ENCODE results near the gene HELZ. TPM values are rescaled to one million over a fixed set of nuclear protein-coding genes. Genes with fewer than 3 reads are reported as not detected.

The HELZ gene
- total RNA-seq, 1 experiment from 2014 or later = 31.3 TPM

GRCh38 chr17:67180275-67180674, 64.7 kb downstream of the HELZ start:
- no peaks in the 10 kb centered on the region for H3K79me2 ChIP-seq (ENCODE audit: low read length)
- H2AFZ ChIP-seq (ENCODE audit: low read length) = no peak overlapping the region
- intact Hi-C loops (cut with micrococcal nuclease) = no loop called here
- DNase-seq (no peak), ATAC-seq (no peak)
- TF ChIP-seq EZH2phosphoT487 (IDR thresholded peaks at IDR 0.05; ENCODE audit: borderline replicate concordance, low read length) = no peak
- TF ChIP-seq CTCF (conservative IDR thresholded peaks at IDR 0.05; ENCODE audit: low read depth, low read length) = no peak
- H3K27ac ChIP-seq (ENCODE audit: low read length) = no peak overlapping the region
- ChIA-PET POLR2A (ENCODE audit: unreplicated experiment) (no interaction called here), CTCF (no interaction called here)
- H3K36me3 ChIP-seq (ENCODE audit: low read depth, low read length) = peaks cover 5% of the 10 kb centered on the region; the same call in 1 of the 2 replicates
- BruUV-seq (replicated peaks) = no TSS peak
- H3K4me1 ChIP-seq (ENCODE audit: insufficient read depth, low read length) = no peaks in the 10 kb centered on the region
- H3F3A ChIP-seq (ENCODE audit: low read length, unreplicated experiment) = no peaks in the 10 kb centered on the region
- H3K27me3 ChIP-seq (ENCODE audit: low read length) = no peaks in the 10 kb centered on the region
- no peaks in the 10 kb centered on the region for H3K9me2 ChIP-seq (replicated peaks; ENCODE audit: low read length)
- no peaks in the 10 kb centered on the region for H3K9me3 ChIP-seq (ENCODE audit: low read length)
- no peak overlapping the region for H3K4me2 ChIP-seq (ENCODE audit: low read length)
- H3K4me3 ChIP-seq (ENCODE audit: low read length) = no peak overlapping the region
- no peak overlapping the region for H3K9ac ChIP-seq (ENCODE audit: low read length)
- no peaks in the 10 kb centered on the region for H4K20me1 ChIP-seq (ENCODE audit: low read length)

DNA sequence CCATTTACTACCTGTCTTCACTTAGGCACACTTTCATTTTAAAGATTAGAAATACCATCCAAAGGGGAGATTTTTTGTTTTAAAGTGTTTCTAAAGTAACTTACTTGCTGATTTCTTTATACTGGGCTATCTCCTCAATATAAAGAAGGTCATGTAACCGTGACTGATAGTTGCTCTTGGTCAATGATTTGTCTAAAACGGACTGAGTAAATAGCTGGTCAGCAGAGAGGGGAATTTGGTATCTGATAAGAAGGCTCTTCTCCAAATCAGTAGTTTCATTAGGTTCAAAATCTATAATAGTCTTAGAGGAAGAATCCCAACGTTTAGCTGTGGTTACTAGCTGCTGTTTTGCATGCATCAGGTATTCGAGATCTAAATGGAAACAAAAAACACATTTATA, 66.4 kb downstream of the HELZ start:
- no peak for TF ChIP-seq CTCF (conservative IDR thresholded peaks at IDR 0.05; ENCODE audit: low read depth, low read length)
- TF ChIP-seq EZH2 (IDR thresholded peaks at IDR 0.05; ENCODE audit: low read length, unreplicated experiment) = no peak
- no peak for TF ChIP-seq EZH2phosphoT487 (IDR thresholded peaks at IDR 0.05; ENCODE audit: borderline replicate concordance, low read length)
- no peak overlapping the region for H3K4me2 ChIP-seq (ENCODE audit: low read length)
- ChIA-PET POLR2A (ENCODE audit: unreplicated experiment) (no interaction called here), CTCF (no interaction called here)
- peaks cover 5% of the 10 kb centered on the region; the same call in 1 of the 2 replicates for H3K36me3 ChIP-seq (ENCODE audit: low read depth, low read length)
- no peaks in the 10 kb centered on the region for H3K9me3 ChIP-seq (ENCODE audit: low read length)
- H3K9me2 ChIP-seq (replicated peaks; ENCODE audit: low read length) = no peaks in the 10 kb centered on the region
- no peak for DNase-seq
- H3K4me3 ChIP-seq (ENCODE audit: low read length) = no peak overlapping the region
- no peaks in the 10 kb centered on the region for H3K27me3 ChIP-seq (ENCODE audit: low read length)
- H3K79me2 ChIP-seq (ENCODE audit: low read length) = no peaks in the 10 kb centered on the region
- no peaks in the 10 kb centered on the region for H3F3A ChIP-seq (ENCODE audit: low read length, unreplicated experiment)
- H4K20me1 ChIP-seq (ENCODE audit: low read length) = no peaks in the 10 kb centered on the region
- H2AFZ ChIP-seq (ENCODE audit: low read length) = no peak overlapping the region
- no TSS peak for BruUV-seq (replicated peaks)
- no peak overlapping the region for H3K9ac ChIP-seq (ENCODE audit: low read length)
- H3K27ac ChIP-seq (ENCODE audit: low read length) = no peak overlapping the region
- no peak for ATAC-seq
- H3K4me1 ChIP-seq (ENCODE audit: insufficient read depth, low read length) = no peaks in the 10 kb centered on the region
- intact Hi-C loops (cut with micrococcal nuclease) = no loop called here

DNA sequence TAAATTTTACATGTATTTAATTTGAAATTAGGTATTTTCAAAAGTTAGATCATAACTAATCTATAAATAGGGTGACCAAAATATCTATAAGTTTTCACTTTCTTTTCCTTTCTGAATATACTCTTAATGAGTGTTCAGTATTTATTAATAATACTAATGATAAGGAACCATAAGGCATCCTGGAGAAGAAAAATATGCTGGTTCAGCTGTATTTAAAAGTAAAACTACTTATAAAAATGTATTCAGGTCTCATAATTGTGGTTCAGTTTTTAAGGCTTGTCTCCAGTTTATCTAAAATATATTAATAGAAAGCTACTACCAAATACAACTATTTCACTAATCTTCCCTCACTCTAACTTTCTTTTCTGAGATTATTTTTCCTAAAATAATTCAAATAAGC, 67.3 kb downstream of the HELZ start:
- H3K9me3 ChIP-seq (ENCODE audit: low read length) = no peaks in the 10 kb centered on the region
- no peak for TF ChIP-seq CTCF (conservative IDR thresholded peaks at IDR 0.05; ENCODE audit: low read depth, low read length)
- no peak for TF ChIP-seq EZH2 (IDR thresholded peaks at IDR 0.05; ENCODE audit: low read length, unreplicated experiment)
- no peak for TF ChIP-seq EZH2phosphoT487 (IDR thresholded peaks at IDR 0.05; ENCODE audit: borderline replicate concordance, low read length)
- no peak overlapping the region for H3K27ac ChIP-seq (ENCODE audit: low read length)
- H3K79me2 ChIP-seq (ENCODE audit: low read length) = no peaks in the 10 kb centered on the region
- no peaks in the 10 kb centered on the region for H3K4me1 ChIP-seq (ENCODE audit: insufficient read depth, low read length)
- peaks cover 5% of the 10 kb centered on the region; the same call in 1 of the 2 replicates for H3K36me3 ChIP-seq (ENCODE audit: low read depth, low read length)
- ChIA-PET CTCF (no interaction called here), POLR2A (ENCODE audit: unreplicated experiment) (no interaction called here)
- no peak overlapping the region for H3K4me2 ChIP-seq (ENCODE audit: low read length)
- DNase-seq (no peak), ATAC-seq (no peak)
- H2AFZ ChIP-seq (ENCODE audit: low read length) = no peak overlapping the region
- no peaks in the 10 kb centered on the region for H3K27me3 ChIP-seq (ENCODE audit: low read length)
- H4K20me1 ChIP-seq (ENCODE audit: low read length) = no peaks in the 10 kb centered on the region
- H3K9ac ChIP-seq (ENCODE audit: low read length) = no peak overlapping the region
- intact Hi-C loops (cut with micrococcal nuclease) = no loop called here
- H3K4me3 ChIP-seq (ENCODE audit: low read length) = no peak overlapping the region
- BruUV-seq (replicated peaks) = no TSS peak
- no peaks in the 10 kb centered on the region for H3F3A ChIP-seq (ENCODE audit: low read length, unreplicated experiment)
- no peaks in the 10 kb centered on the region for H3K9me2 ChIP-seq (replicated peaks; ENCODE audit: low read length)

Measured in PC-3 (cell line).